CD4-positive, alpha-beta T cell treated with Interleukin-6 at 100 ng/mL for 8 hours (primary cell): ENCODE data around the gene PIGK.

ENCODE experiments used
- DNase-seq: peaks from one replicate; pipeline ENCODE4 v3.0.0-alpha.2; 2020; ENCODE audit warnings: mixed read lengths, low spot score

Gene PIGK

GRCh38 chr1:77039111-77039510, 180.1 kb downstream of the PIGK start:
- no peak for DNase-seq
